Measurements from ENCODE around the gene MACIR.

The MACIR gene

DNA sequence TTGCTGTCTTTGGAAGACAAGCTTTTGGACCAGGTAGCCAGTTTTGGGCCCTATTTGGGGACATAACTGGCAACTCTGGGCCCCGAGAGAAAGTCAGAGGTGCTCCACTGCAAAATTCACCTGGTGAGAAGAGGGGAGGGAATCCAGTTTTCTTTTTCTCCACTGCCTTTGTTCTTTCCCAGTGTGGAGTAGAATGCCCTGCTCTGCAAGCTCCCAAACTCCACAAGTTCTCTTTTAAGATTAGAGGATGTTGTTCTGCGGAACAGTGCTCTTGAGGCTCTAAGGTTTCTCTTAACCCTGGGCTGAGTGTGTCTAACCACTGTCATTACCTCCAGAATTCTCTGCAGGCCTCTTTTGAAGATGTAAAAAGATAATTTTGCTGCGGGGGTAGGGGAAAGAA lies 25.3 kb downstream of the MACIR start:
- in situ Hi-C loops (cut with HindIII; ENCODE audit: low pct_ligation_motif_present, low sequenced_read_pairs) = no loop called here
- H3K27ac ChIP-seq = no peak overlapping the region
- no peaks in the 10 kb centered on the region for H3K27me3 ChIP-seq (replicated peaks)
- H3K4me3 ChIP-seq (ENCODE audit: low read depth, low read length) = no peak overlapping the region
- TF ChIP-seq, protein P1, sequence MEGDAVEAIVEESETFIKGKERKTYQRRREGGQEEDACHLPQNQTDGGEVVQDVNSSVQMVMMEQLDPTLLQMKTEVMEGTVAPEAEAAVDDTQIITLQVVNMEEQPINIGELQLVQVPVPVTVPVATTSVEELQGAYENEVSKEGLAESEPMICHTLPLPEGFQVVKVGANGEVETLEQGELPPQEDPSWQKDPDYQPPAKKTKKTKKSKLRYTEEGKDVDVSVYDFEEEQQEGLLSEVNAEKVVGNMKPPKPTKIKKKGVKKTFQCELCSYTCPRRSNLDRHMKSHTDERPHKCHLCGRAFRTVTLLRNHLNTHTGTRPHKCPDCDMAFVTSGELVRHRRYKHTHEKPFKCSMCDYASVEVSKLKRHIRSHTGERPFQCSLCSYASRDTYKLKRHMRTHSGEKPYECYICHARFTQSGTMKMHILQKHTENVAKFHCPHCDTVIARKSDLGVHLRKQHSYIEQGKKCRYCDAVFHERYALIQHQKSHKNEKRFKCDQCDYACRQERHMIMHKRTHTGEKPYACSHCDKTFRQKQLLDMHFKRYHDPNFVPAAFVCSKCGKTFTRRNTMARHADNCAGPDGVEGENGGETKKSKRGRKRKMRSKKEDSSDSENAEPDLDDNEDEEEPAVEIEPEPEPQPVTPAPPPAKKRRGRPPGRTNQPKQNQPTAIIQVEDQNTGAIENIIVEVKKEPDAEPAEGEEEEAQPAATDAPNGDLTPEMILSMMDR (IDR thresholded peaks at IDR 0.05; ENCODE audit: low read depth, low read length, missing control alignments) = no peak
- no peaks in the 10 kb centered on the region for H3K36me3 ChIP-seq (replicated peaks)
- no peak for DNase-seq

DNA sequence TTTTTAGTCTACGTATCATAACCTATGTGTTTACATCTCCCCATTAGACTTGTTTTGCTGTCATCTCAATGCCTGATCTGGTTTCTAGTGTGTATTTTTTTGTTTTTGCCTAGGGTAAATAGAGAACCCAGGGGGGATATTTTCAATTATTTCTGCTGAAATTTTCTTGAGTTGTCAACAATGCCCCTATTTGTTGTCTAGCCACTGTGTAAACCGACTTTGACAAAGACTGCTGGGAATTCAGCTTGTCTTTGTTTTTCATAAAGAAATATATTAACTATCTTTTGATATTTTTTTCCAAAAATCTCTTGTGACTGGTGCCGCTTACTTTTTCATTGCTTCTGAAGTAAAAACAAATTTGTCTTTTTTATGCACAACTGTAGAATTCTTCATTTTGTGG lies 28.1 kb downstream of the MACIR start:
- TF ChIP-seq, protein P1 (IDR thresholded peaks at IDR 0.05; ENCODE audit: low read depth, low read length, missing control alignments) = no peak
- in situ Hi-C loops (cut with HindIII; ENCODE audit: low pct_ligation_motif_present, low sequenced_read_pairs) = no loop called here
- Histone ChIP-seq H3K27ac (no peak overlapping the region), H3K36me3 (replicated peaks) (no peaks in the 10 kb centered on the region), H3K4me3 (ENCODE audit: low read depth, low read length) (no peak overlapping the region), H3K27me3 (replicated peaks) (no peaks in the 10 kb centered on the region)
- DNase-seq = no peak

DNA sequence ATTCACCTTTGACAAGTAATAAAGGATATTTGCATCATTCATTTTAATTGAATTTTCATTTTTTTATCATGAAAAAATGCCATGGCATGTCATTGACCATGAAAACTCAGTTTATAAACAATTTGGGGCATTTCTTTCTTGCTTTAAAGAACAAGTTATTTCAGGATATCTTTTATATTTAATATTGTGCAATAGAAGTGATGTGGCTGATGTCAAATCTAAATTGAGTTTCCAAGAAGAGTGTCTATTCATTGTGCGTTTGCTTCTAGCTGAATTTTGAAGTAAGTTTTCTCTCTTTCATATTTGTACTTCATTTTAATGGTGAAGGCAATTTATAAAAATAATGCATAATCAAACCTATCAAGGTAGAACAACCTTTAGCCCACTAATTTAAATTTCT lies 30.5 kb downstream of the MACIR start:
- no peak overlapping the region for H3K27ac ChIP-seq
- TF ChIP-seq, protein P1 (IDR thresholded peaks at IDR 0.05; ENCODE audit: low read depth, low read length, missing control alignments) = no peak
- in situ Hi-C loops (cut with HindIII; ENCODE audit: low pct_ligation_motif_present, low sequenced_read_pairs) = no loop called here
- no peak for DNase-seq
- no peaks in the 10 kb centered on the region for H3K27me3 ChIP-seq (replicated peaks)
- H3K4me3 ChIP-seq (ENCODE audit: low read depth, low read length) = no peak overlapping the region
- H3K36me3 ChIP-seq (replicated peaks) = no peaks in the 10 kb centered on the region

DNA sequence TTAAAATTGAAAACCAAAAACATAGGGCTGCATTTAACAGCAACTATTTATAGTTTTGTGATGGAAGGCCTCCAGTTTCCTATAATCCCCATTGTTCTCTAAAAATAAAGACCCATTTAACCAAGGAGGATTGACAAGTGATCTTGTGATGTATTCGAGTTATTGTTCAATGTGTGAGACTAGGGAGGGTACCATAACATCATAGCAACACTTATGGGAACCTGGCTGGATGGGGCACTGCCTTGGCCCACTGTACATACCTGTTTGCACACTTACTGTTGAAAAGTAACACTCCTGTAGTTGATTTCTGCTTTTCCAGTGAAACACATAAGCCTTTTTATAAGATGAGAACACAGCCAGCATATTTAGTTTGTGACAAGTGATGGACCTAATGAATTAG lies 32.3 kb downstream of the MACIR start:
- Histone ChIP-seq H3K27me3 (replicated peaks) (no peaks in the 10 kb centered on the region), H3K27ac (no peak overlapping the region), H3K4me3 (ENCODE audit: low read depth, low read length) (no peak overlapping the region), H3K36me3 (replicated peaks) (no peaks in the 10 kb centered on the region)
- DNase-seq = no peak
- TF ChIP-seq, protein P1 (IDR thresholded peaks at IDR 0.05; ENCODE audit: low read depth, low read length, missing control alignments) = no peak
- in situ Hi-C loops (cut with HindIII; ENCODE audit: low pct_ligation_motif_present, low sequenced_read_pairs) = no loop called here

DNA sequence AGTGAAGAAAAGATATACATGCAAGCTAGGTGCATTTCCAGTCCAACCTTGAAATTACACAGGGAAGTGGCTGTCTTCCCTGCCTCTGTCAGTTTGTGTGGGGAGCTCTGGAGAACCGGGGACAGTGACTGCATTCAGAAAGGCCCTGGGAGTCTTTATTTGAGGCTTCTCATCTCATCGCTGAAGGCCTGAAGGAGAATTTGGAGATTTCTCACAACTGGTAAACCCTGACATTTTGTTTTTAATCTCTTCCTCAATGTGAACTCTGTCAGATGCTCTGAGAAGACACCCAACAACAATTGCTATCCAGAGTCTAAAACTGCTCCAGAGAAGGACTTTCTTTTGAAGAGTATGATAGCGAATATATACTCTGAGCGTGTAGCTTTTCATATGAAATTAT lies 33.0 kb downstream of the MACIR start:
- no peaks in the 10 kb centered on the region for H3K27me3 ChIP-seq (replicated peaks)
- no peaks in the 10 kb centered on the region for H3K36me3 ChIP-seq (replicated peaks)
- in situ Hi-C loops (cut with HindIII; ENCODE audit: low pct_ligation_motif_present, low sequenced_read_pairs) = no loop called here
- TF ChIP-seq, protein P1 (IDR thresholded peaks at IDR 0.05; ENCODE audit: low read depth, low read length, missing control alignments) = no peak
- DNase-seq = no peak
- H3K27ac ChIP-seq = no peak overlapping the region
- no peak overlapping the region for H3K4me3 ChIP-seq (ENCODE audit: low read depth, low read length)

DNA sequence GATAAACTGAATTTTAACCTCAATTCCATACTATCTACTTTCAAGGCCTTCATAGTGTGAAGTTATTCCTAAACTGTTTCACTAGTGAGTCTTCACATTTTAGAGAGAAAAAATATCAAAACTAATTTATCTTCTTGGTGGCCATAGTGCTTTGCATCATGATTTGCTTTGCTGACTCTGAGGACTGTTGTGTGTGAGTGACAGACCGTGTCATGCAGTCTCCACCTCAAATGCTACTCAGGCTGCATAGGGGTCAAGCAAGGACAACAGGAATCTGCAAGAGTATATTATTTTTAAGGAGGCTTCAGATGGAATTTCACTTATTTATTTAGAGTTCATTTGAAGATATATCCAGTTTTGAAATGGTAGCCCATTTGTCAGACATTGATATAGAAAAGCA lies 34.5 kb downstream of the MACIR start:
- no peak overlapping the region for H3K27ac ChIP-seq
- in situ Hi-C loops (cut with HindIII; ENCODE audit: low pct_ligation_motif_present, low sequenced_read_pairs) = no loop called here
- no peak for DNase-seq
- TF ChIP-seq, protein P1 (IDR thresholded peaks at IDR 0.05; ENCODE audit: low read depth, low read length, missing control alignments) = no peak
- H3K4me3 ChIP-seq (ENCODE audit: low read depth, low read length) = no peak overlapping the region
- H3K27me3 ChIP-seq (replicated peaks) = no peaks in the 10 kb centered on the region
- H3K36me3 ChIP-seq (replicated peaks) = no peaks in the 10 kb centered on the region
